Lower leg skin (tissue), 3 donors: ENCODE data around the gene SHMT1.

Source experiments
- CTCF ChIP-seq, 3 donors: fragments of 450-650 bp; IDR thresholded peaks; one replicate each; pipeline ENCODE4 v1.5.1; 2016; ENCODE audit warnings: antibody characterized with exemption in 3 of 3, mild to moderate bottlenecking in 3 of 3, moderate library complexity in 2 of 3
- POLR2A ChIP-seq, 2 donors: fragments of 450-650 bp; IDR thresholded peaks; one replicate each; pipeline ENCODE4 v1.6.1; 2016 to 2017; ENCODE audit warnings: antibody characterized with exemption in 2 of 2, mild to moderate bottlenecking in 1 of 2, moderate library complexity in 1 of 2

- TF ChIP-seq CTCF (IDR thresholded peaks at IDR 0.05) (no peak), POLR2A (IDR thresholded peaks at IDR 0.05) (no peak)
Measured at GRCh38 chr17:18339933-18340332, 23.4 kb downstream of the SHMT1 start.
